K562 (cell line): ENCODE data around the gene HOXB7. TPM values are rescaled to one million over a fixed set of nuclear protein-coding genes. Genes with fewer than 3 reads are reported as not detected.
A peak's percentile ranks its signal among the peaks of the same experiment; 100 is the strongest.

Experiments
- ATF2 ChIP-seq: sonication (generic); formaldehyde crosslinking; IDR thresholded peaks from 2 replicates; pipeline ENCODE4 v1.8.1; 2022; ENCODE audit warnings: missing genetic modification reagents
- C11orf30 ChIP-seq: fragments of 450-650 bp; IDR thresholded peaks from 2 replicates; pipeline ENCODE4 v1.6.1; 2016; ENCODE audit warnings: low read depth, mild to moderate bottlenecking
- CBFA2T2 ChIP-seq: fragments of 450-650 bp; conservative IDR thresholded peaks from 2 replicates; pipeline ENCODE4 v1.6.1; 2017; ENCODE audit warnings: mild to moderate bottlenecking
- DDX20 ChIP-seq: fragments of 450-650 bp; IDR thresholded peaks from 2 replicates; pipeline ENCODE4 v1.6.1; 2016; ENCODE audit warnings: missing genetic modification characterization, low read depth, mild to moderate bottlenecking, missing compliant biosample characterization, moderate library complexity
- E2F6 ChIP-seq, 2 experiments: IDR thresholded peaks; 2 replicates each; pipeline ENCODE4 v1.6.1; 2011; ENCODE audit warnings: borderline replicate concordance in 1 of 2, control low read depth in 1 of 2, low read depth in 1 of 2, low read length in 1 of 2, mild to moderate bottlenecking in 1 of 2, mixed read lengths in 1 of 2, moderate library complexity in 1 of 2; ENCODE audit not compliant: insufficient read depth in 1 of 2, insufficient read length in 1 of 2, poor library complexity in 1 of 2, severe bottlenecking in 1 of 2; ENCODE audit errors: extremely low read depth in 1 of 2
- FOXP1 ChIP-seq: sonication (generic); formaldehyde crosslinking; IDR thresholded peaks from 2 replicates; pipeline ENCODE4 v1.8.0; 2022; ENCODE audit warnings: mild to moderate bottlenecking, missing genetic modification reagents
- GATA2 ChIP-seq: sonication (generic); formaldehyde crosslinking; IDR thresholded peaks from 2 replicates; pipeline ENCODE4 v1.4.0; 2020; ENCODE audit warnings: mild to moderate bottlenecking, missing genetic modification reagents
- MTA3 ChIP-seq: fragments of 450-650 bp; formaldehyde crosslinking; IDR thresholded peaks from 2 replicates; pipeline ENCODE4 v1.6.1; 2017; ENCODE audit warnings: mild to moderate bottlenecking, borderline replicate concordance
- MXD1 ChIP-seq: fragments of 250-450 bp; sonication (Bioruptor Pico); IDR thresholded peaks from 2 replicates; pipeline ENCODE4 v1.8.0; 2021; ENCODE audit warnings: borderline replicate concordance, mild to moderate bottlenecking, moderate library complexity; ENCODE audit not compliant: poor library complexity, severe bottlenecking
- NR4A1 ChIP-seq, 2 experiments: fragments of 250-450 bp in 1 of 2; fragments of 450-650 bp in 1 of 2; sonication (Bioruptor Pico) in 1 of 2; IDR thresholded peaks; 2 replicates each; pipeline versions ENCODE4 v1.4.0 to v1.6.1; 2016 to 2020; ENCODE audit warnings: mild to moderate bottlenecking in 2 of 2, missing compliant biosample characterization in 1 of 2, missing genetic modification characterization in 1 of 2, moderate library complexity in 1 of 2
- RAD51 ChIP-seq: fragments of 450-650 bp; IDR thresholded peaks from 2 replicates; pipeline ENCODE4 v1.7.1; 2016; ENCODE audit warnings: low read depth, mild to moderate bottlenecking, borderline replicate concordance
- SAFB ChIP-seq: fragments of 200-400 bp; formaldehyde crosslinking; IDR thresholded peaks from 2 replicates; pipeline ENCODE4 v1.6.1; 2017; ENCODE audit warnings: low read depth, low read length, borderline replicate concordance
- TBL1XR1 ChIP-seq, 2 experiments: IDR thresholded peaks; 2 replicates each; pipeline ENCODE4 v1.6.1; 2012; ENCODE audit warnings: improper control_type of control experiment in 2 of 2, low read length in 2 of 2, mild to moderate bottlenecking in 1 of 2
- ZFX ChIP-seq: sonication (generic); formaldehyde crosslinking; IDR thresholded peaks from 2 replicates; pipeline ENCODE4 v1.8.0; 2022; ENCODE audit warnings: mild to moderate bottlenecking, missing genetic modification reagents, moderate library complexity
- polyA plus RNA-seq, 8 experiments: library from polyadenylated mRNA; depleted of rRNA in 4 of 8; stranded (reverse) in 5 of 8; unstranded in 3 of 8; fragments of >200 nt; fragmentation: Nextera tagmentation in 2 of 8; fragmentation: Illumina TruSeq in 1 of 8; extraction: Ambion mirVana in 2 of 8; extraction: Trizol in 1 of 8; gene quantifications; 2 replicates each; pipeline versions ENCODE4 v1.2.1 to v1.2.3, GENCODE V29; 2011 to 2014; ENCODE audit warnings: inconsistent platforms in 1 of 8, missing spikeins in 1 of 8
- total RNA-seq, 7 experiments: library from RNA; depleted of rRNA in 6 of 7; stranded (reverse); fragments of >200 nt in 6 of 7; fragmentation: Illumina TruSeq in 2 of 7; extraction: Trizol in 2 of 7; gene quantifications; 2 replicates each; pipeline versions ENCODE4 v1.2.1 to v1.2.3, GENCODE V29; 2011 to 2021; ENCODE audit warnings: low replicate concordance in 1 of 7
- TF ChIP-seq, protein P1 (sequence below): IDR thresholded peaks from 2 replicates; pipeline ENCODE4 v1.6.1; 2012; ENCODE audit warnings: low read depth, low read length, improper control_type of control experiment, borderline replicate concordance
- TF ChIP-seq, protein P2 (sequence below), 2 experiments: fragments of 450-650 bp; IDR thresholded peaks; 2 replicates each; pipeline ENCODE4 v1.6.1; 2018; ENCODE audit warnings: mild to moderate bottlenecking in 2 of 2, low read depth in 1 of 2; ENCODE audit not compliant: partially characterized antibody in 2 of 2

The HOXB7 gene
- total and polyA plus RNA-seq, 9 of the 15 experiments (the other 6 are each of a cell fraction or from before 2014, with no cell fraction given): 5.5 to 16.7 (median 8.3) TPM

- no peak for TF ChIP-seq ATF2 (CRISPR knock-in tag)
- TF ChIP-seq TBL1XR1 (IDR thresholded peaks at IDR 0.05; ENCODE audit: low read length in 2 of 2): peak; percentile 63 to 65; a peak in 2 of 4 replicates
- TF ChIP-seq, protein P1, sequence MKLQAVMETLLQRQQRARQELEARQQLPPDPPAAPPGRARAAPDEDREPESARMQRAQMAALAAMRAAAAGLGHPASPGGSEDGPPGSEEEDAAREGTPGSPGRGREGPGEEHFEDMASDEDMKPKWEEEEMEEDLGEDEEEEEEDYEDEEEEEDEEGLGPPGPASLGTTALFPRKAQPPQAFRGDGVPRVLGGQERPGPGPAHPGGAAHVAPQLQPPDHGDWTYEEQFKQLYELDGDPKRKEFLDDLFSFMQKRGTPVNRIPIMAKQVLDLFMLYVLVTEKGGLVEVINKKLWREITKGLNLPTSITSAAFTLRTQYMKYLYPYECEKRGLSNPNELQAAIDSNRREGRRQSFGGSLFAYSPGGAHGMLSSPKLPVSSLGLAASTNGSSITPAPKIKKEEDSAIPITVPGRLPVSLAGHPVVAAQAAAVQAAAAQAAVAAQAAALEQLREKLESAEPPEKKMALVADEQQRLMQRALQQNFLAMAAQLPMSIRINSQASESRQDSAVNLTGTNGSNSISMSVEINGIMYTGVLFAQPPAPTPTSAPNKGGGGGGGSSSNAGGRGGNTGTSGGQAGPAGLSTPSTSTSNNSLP: no peak
- TF ChIP-seq, protein P2, sequence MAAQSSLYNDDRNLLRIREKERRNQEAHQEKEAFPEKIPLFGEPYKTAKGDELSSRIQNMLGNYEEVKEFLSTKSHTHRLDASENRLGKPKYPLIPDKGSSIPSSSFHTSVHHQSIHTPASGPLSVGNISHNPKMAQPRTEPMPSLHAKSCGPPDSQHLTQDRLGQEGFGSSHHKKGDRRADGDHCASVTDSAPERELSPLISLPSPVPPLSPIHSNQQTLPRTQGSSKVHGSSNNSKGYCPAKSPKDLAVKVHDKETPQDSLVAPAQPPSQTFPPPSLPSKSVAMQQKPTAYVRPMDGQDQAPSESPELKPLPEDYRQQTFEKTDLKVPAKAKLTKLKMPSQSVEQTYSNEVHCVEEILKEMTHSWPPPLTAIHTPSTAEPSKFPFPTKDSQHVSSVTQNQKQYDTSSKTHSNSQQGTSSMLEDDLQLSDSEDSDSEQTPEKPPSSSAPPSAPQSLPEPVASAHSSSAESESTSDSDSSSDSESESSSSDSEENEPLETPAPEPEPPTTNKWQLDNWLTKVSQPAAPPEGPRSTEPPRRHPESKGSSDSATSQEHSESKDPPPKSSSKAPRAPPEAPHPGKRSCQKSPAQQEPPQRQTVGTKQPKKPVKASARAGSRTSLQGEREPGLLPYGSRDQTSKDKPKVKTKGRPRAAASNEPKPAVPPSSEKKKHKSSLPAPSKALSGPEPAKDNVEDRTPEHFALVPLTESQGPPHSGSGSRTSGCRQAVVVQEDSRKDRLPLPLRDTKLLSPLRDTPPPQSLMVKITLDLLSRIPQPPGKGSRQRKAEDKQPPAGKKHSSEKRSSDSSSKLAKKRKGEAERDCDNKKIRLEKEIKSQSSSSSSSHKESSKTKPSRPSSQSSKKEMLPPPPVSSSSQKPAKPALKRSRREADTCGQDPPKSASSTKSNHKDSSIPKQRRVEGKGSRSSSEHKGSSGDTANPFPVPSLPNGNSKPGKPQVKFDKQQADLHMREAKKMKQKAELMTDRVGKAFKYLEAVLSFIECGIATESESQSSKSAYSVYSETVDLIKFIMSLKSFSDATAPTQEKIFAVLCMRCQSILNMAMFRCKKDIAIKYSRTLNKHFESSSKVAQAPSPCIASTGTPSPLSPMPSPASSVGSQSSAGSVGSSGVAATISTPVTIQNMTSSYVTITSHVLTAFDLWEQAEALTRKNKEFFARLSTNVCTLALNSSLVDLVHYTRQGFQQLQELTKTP (IDR thresholded peaks at IDR 0.05; ENCODE audit: low read depth in 1 of 2, partially characterized antibody in 2 of 2): peak; percentile 61 to 70
- TF ChIP-seq SAFB: no peak
- peak; percentile 65 for TF ChIP-seq CBFA2T2
- TF ChIP-seq E2F6 (IDR thresholded peaks at IDR 0.05; ENCODE audit: borderline replicate concordance in 1 of 2, extremely low read depth in 1 of 2, insufficient read depth in 1 of 2, insufficient read length in 1 of 2, low read depth in 1 of 2, low read length in 1 of 2, poor library complexity in 1 of 2, severe bottlenecking in 1 of 2): peak in 1 of 2 experiments; percentile 33
- peak; percentile 84 for TF ChIP-seq C11orf30
- TF ChIP-seq GATA2 (CRISPR knock-in tag): peak; percentile 77; the same call in 1 of the 2 replicates
- TF ChIP-seq ZFX: peak; percentile 76
- no peak for TF ChIP-seq RAD51
- no peak for TF ChIP-seq MXD1 (CRISPR knock-in tag)
- TF ChIP-seq FOXP1 (CRISPR knock-in tag): 0 out of 2 replicates have a peak, but pooled peaks have one; percentile 25
- peak; percentile 83; the same call in 1 of the 2 replicates for TF ChIP-seq MTA3
- no peak for TF ChIP-seq DDX20 (tag)
- no peak for TF ChIP-seq NR4A1 (CRISPR knock-in tag; IDR thresholded peaks at IDR 0.05)
- peak; percentile 67; the same call in 1 of the 2 replicates for TF ChIP-seq NR4A1 (tag; IDR thresholded peaks at IDR 0.05)
These were observed 20.3 kb upstream of the HOXB7 start (continued) for GRCh38 chr17:48630925-48631692.
